Subcutaneous adipose tissue (tissue), 4 donors: ENCODE results near the gene ABCC8. TPM values are rescaled to one million over a fixed set of nuclear protein-coding genes. Genes with fewer than 3 reads are reported as not detected.

Source experiments
- CTCF ChIP-seq: fragments of 450-650 bp; IDR thresholded peaks from one replicate; pipeline ENCODE4 v1.5.1; 2016; ENCODE audit warnings: low read depth, mild to moderate bottlenecking, control low read depth, antibody characterized with exemption, moderate library complexity
- total RNA-seq, 4 donors: library from RNA; depleted of rRNA; stranded (reverse); fragments of >200 nt; gene quantifications; one replicate each; pipeline ENCODE4 v1.1.0, GENCODE V29; 2016

Gene ABCC8
- total RNA-seq, 4 donors from 2014 or later, result 0.16 to 0.51 TPM; not detected in 2

- TF ChIP-seq CTCF, result no peak
Observed at GRCh38 chr11:17512101-17512500, 35.5 kb upstream of the ABCC8 start.

GRCh38 chr11:17511571-17511970 lies 34.9 kb upstream of the ABCC8 start:
- no peak for TF ChIP-seq CTCF

GRCh38 chr11:17510507-17511206 lies 34.0 kb upstream of the ABCC8 start:
- TF ChIP-seq CTCF, result no peak

GRCh38 chr11:17508791-17509190 lies 32.1 kb upstream of the ABCC8 start:
- TF ChIP-seq CTCF, result no peak

GRCh38 chr11:17508306-17508705 lies 31.7 kb upstream of the ABCC8 start:
- no peak for TF ChIP-seq CTCF

- TF ChIP-seq CTCF, result no peak
Observed at GRCh38 chr11:17507773-17508172, 31.1 kb upstream of the ABCC8 start.

- no peak for TF ChIP-seq CTCF
Observed at GRCh38 chr11:17506942-17507341, 30.3 kb upstream of the ABCC8 start.
